Measurements from ENCODE around the gene BICC1.

Gene BICC1

DNA sequence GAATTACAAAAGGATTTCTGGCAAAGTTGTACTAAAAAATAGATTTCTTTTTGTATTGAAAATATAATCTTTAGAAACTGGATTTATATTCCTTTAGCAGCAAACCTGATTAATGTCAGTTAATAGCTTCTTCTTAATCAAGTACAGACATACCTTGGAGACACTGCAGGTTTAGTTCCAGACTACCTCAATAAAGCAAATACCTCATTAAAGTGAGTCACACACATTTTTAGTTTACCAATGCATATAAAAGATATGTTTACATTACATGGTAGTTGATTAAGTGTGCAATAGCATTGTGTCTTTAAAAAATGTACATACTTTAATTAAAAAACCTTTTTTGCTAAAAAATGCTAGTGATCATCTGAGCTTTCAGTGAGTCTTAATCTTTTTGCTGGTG lies 215.0 kb downstream of the BICC1 start:
- no peak for DNase-seq (ENCODE audit: extremely low read depth, low read depth)
- TF ChIP-seq, protein P1, sequence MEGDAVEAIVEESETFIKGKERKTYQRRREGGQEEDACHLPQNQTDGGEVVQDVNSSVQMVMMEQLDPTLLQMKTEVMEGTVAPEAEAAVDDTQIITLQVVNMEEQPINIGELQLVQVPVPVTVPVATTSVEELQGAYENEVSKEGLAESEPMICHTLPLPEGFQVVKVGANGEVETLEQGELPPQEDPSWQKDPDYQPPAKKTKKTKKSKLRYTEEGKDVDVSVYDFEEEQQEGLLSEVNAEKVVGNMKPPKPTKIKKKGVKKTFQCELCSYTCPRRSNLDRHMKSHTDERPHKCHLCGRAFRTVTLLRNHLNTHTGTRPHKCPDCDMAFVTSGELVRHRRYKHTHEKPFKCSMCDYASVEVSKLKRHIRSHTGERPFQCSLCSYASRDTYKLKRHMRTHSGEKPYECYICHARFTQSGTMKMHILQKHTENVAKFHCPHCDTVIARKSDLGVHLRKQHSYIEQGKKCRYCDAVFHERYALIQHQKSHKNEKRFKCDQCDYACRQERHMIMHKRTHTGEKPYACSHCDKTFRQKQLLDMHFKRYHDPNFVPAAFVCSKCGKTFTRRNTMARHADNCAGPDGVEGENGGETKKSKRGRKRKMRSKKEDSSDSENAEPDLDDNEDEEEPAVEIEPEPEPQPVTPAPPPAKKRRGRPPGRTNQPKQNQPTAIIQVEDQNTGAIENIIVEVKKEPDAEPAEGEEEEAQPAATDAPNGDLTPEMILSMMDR (IDR thresholded peaks at IDR 0.05; ENCODE audit: low read depth, low read length), result no peak

DNA sequence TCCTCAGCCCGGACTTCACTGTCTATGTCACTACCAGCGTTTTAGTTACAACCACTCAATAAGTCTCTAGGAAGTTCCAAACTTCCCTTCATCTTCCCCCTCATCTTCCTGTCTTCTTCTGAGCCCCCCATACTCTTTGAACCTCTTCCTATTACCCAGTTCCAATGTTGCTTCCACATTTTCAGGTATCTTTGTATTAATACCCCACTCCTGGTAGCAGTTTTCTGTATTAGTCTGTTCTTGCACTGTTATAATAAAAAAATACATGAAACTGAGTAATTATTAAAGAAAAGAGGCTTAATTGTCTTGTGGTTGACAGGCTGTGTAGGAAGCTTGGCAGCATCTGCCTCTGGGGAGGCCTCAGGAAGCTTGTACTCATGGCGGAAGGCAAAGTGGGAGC lies 218.6 kb downstream of the BICC1 start:
- TF ChIP-seq, protein P1 (IDR thresholded peaks at IDR 0.05; ENCODE audit: low read depth, low read length), result no peak
- no peak for DNase-seq (ENCODE audit: extremely low read depth, low read depth)

DNA sequence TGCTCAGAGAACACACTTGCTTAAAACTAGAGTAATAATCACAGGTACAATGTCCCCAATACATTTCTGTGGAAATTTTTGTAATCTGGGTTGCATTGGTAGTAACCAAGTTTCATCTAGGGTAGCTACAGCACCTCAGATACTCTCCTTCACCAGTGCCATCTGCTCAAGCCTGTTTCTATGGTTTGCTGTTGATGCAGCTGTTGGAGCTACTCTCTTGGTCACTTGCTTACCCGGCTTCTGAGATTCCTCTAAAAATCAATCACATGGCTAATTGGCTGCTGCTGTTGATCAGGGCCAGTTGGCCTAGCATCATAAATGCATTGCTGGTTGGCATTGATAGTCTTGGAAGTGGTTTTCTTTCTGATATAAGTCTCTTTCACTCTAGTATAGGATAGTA lies 220.8 kb downstream of the BICC1 start:
- DNase-seq (ENCODE audit: extremely low read depth, low read depth), result no peak
- TF ChIP-seq, protein P1 (IDR thresholded peaks at IDR 0.05; ENCODE audit: low read depth, low read length), result no peak

DNA sequence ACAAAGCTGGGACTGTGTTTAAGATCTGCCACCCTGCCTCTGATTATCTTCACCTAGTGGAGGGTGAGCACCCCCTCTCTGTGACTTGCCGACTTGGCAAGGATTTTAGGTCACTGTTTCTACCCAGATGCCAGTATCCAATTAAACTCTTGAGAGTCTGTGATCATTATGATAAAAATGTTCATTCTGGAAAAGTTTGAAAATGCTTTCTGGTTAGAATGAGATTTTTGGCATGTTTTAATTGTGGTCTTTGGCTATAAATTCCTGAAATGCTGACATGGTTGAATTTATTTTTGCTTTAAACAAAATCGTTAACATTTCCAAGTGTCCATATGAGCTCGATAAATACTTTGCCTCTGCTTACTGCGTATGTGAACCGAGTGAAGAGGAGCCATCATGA lies 221.4 kb downstream of the BICC1 start:
- TF ChIP-seq, protein P1 (IDR thresholded peaks at IDR 0.05; ENCODE audit: low read depth, low read length), result peak; percentile 4
- peak; percentile 38 for DNase-seq (ENCODE audit: extremely low read depth, low read depth)

DNA sequence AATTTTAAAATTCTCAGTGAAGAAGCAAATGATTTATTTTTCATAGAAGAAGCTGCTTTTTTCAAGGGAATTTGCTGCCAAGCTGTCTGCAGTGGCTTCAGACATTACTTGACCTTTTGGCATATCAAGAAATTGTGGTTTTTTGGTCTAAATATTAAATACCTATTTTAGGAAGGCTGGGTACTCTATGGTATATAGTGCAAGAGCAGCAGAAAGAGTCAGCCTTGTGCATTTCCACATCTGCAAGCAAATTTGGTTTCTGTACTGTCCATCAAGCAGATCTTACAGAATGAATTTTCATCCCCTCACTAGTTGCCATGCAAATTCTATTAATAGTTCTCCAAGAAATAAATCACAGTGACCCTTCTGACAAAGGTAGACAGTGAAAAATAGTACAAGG lies 222.0 kb downstream of the BICC1 start:
- TF ChIP-seq, protein P1 (IDR thresholded peaks at IDR 0.05; ENCODE audit: low read depth, low read length), result no peak
- DNase-seq (ENCODE audit: extremely low read depth, low read depth), result no peak

DNA sequence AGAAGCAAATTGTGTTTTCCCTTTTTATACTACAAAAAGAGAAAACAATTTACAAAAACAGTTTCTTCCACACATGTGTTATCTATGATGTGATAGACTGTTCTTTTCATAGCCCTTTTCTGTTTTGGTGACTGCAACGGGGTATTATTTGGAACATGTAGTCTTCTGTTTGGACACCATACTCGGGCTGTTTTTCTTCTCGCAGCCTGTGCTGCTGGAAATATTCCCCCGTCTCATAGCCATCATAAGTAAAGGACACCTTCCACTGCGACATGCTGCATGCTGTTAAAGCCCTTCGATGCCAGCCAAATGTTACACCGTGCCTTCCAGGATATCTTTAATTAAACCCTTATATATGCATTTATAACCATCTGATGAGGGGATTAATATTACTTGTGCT lies 222.4 kb downstream of the BICC1 start:
- DNase-seq (ENCODE audit: extremely low read depth, low read depth), result no peak
- TF ChIP-seq, protein P1 (IDR thresholded peaks at IDR 0.05; ENCODE audit: low read depth, low read length), result no peak

DNA sequence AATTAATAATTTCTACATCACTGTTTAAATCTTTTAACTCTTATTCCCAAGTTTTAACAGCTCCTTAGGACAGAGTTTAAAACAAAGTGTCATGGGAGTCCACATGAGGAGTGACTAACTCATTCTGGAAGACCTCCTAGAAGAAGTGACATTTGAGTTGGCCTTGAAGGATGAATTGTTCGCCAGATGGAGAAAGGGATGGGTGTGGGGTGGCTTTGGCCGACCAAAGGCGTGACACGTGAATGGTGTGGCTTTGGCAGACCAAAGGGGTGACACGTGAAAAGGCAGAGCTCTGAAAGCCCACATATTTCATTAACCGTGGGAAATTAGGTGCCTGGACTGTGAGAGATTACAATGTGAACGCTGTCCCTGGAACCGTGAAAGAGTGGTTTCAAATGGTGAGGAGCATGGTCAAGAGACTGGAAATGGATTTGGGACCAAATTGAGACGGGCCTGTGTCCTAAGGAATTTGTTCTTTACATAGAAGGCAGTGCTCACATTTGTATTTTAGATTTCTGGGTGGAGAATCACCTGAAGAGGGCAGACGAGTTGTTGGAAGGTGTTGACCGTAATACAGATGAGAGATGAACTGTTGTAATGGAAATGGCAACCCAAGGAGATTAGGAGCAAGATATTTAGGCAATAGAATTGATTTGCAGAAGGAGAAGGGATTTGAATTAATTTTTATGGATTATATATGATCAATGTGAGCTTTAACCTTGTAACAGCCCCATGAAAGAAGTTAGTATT lies 228.1 kb downstream of the BICC1 start:
- TF ChIP-seq, protein P1 (IDR thresholded peaks at IDR 0.05; ENCODE audit: low read depth, low read length), result no peak

More for the DNA sequence above, 228.1 kb downstream of the BICC1 start:
- no peak for DNase-seq (ENCODE audit: extremely low read depth, low read depth)
